GM18517 (cell line): Measurements from ENCODE around the gene TM9SF4.
A peak's percentile ranks its signal among the peaks of the same experiment; 100 is the strongest.

Experiments used
- ATAC-seq: cut with Tn5 transposase; IDR thresholded peaks from one replicate; pipeline ENCODE4 v1.9.1; 2021; ENCODE audit warnings: mild to moderate bottlenecking, moderate library complexity; ENCODE audit not compliant: unreplicated experiment

Gene TM9SF4

GRCh38 chr20:32126919-32127318 lies 17.4 kb downstream of the TM9SF4 start:
- no peak for ATAC-seq

GRCh38 chr20:32127347-32127746 lies 17.8 kb downstream of the TM9SF4 start:
- no peak for ATAC-seq

- ATAC-seq = no peak
Measured at GRCh38 chr20:32128167-32128566, 18.7 kb downstream of the TM9SF4 start.

- ATAC-seq = no peak
Measured at GRCh38 chr20:32129863-32130262, 20.3 kb downstream of the TM9SF4 start.

- no peak for ATAC-seq
Measured at GRCh38 chr20:32130352-32130751, 20.8 kb downstream of the TM9SF4 start.

- ATAC-seq = no peak
Measured at GRCh38 chr20:32130965-32131364, 21.5 kb downstream of the TM9SF4 start.

- peak; percentile 95 for ATAC-seq
Measured at GRCh38 chr20:32132911-32133549, 23.5 kb downstream of the TM9SF4 start.

- no peak for ATAC-seq
Measured at GRCh38 chr20:32134026-32134425, 24.5 kb downstream of the TM9SF4 start.

- no peak for ATAC-seq
Measured at GRCh38 chr20:32135983-32136515, 26.5 kb downstream of the TM9SF4 start.

- no peak for ATAC-seq
Measured at GRCh38 chr20:32138921-32139320, 29.4 kb downstream of the TM9SF4 start.

- ATAC-seq = no peak
Measured at GRCh38 chr20:32139947-32140346, 30.4 kb downstream of the TM9SF4 start.

- no peak for ATAC-seq
Measured at GRCh38 chr20:32140603-32141002, 31.1 kb downstream of the TM9SF4 start.

GRCh38 chr20:32141465-32141980 lies 32.0 kb downstream of the TM9SF4 start:
- ATAC-seq = no peak

- ATAC-seq = no peak
Measured at GRCh38 chr20:32142088-32142487, 32.6 kb downstream of the TM9SF4 start.

GRCh38 chr20:32142991-32143390 lies 33.5 kb downstream of the TM9SF4 start:
- no peak for ATAC-seq

- ATAC-seq = no peak
Measured at GRCh38 chr20:32144898-32145662, 35.6 kb downstream of the TM9SF4 start.

- no peak for ATAC-seq
Measured at GRCh38 chr20:32149566-32150170, 40.2 kb downstream of the TM9SF4 start.

- no peak for ATAC-seq
Measured at GRCh38 chr20:32150291-32150848, 40.9 kb downstream of the TM9SF4 start.

GRCh38 chr20:32152421-32153155 lies 43.1 kb downstream of the TM9SF4 start:
- ATAC-seq = no peak

GRCh38 chr20:32153156-32153665 lies 43.7 kb downstream of the TM9SF4 start:
- no peak for ATAC-seq
